AG08395 (cell line): ENCODE data around the gene ABCA8.

ENCODE experiments used
- DNase-seq: peaks from one replicate; pipeline ENCODE4 v3.0.0; 2012; ENCODE audit warnings: mixed read lengths, low spot score

The ABCA8 gene

DNA sequence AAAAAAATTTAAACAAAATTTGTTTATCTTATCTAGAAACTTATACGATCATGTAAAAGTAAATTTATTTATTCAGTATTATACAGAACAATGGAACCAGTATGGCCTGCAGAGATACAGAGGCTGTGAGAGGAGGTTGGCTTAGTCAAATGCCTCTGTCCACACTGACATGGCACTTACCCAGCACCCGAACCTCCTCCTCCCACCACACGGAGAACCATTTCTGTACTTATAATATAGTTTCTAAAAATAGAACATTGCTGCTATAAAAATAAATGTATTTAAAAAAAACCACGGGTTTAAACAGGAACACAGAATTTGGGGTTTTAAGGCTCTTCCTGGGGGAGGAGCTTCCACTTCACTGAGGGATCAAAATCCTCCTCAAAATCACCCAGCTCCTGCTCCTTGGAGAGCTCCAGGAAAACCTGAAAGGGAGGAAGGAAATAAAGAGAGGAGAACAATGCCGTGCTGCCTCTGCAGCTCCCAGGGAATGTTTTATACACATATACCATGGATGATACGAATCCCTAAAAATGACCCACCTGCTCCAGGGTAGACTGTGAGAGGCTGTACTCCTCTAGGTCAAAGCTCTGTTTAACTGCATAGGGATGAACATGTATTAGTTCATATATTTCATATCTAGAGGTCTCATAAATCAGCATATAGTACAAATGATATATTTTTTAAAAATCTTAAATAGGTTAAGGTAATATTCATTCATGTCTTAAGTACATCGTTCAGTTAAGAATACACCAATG lies 87.3 kb downstream of the ABCA8 start:
- DNase-seq: no peak

DNA sequence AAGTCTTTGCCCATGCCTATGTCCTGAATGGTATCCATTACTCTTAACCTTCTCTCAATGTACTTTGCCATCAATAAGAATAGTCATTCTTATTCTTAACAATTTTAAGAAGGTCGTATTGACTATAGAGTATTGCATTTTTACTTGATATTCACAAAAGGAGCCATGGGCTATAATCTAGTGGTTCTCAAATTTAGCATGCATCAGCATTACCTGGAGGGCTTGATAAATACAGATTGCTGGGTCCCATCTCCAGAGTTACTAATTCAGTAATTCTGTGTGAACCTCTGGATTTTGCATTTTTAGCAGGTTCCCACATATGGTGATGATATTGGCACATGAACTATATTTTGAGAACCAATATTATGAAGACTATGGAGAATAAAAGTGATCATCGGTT lies 89.6 kb downstream of the ABCA8 start:
- no peak for DNase-seq

DNA sequence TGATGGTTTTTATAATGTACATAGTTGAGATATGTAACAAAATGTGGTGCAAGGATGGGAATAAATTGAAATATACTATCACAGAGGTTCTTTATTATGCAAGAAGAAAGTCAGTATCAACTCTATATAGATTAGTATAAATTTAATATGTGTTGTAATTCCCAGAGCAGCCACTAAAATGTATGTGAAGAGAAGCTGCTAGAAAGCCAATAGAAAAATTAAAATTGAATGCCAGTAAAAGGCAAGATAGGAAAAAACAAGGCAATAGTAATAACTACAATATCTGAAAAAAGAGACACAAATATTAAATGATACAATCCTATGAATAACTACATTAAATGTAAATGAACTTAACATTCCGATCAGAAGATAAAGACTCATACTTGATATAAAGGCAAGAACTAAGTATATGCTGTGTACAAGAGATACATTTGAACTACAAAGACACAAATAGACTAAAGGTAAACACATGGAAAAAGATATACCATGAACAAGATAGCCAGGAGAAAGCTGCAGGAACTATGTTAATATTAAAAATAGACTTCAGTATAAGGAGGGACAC lies 92.0 kb downstream of the ABCA8 start:
- no peak for DNase-seq

DNA sequence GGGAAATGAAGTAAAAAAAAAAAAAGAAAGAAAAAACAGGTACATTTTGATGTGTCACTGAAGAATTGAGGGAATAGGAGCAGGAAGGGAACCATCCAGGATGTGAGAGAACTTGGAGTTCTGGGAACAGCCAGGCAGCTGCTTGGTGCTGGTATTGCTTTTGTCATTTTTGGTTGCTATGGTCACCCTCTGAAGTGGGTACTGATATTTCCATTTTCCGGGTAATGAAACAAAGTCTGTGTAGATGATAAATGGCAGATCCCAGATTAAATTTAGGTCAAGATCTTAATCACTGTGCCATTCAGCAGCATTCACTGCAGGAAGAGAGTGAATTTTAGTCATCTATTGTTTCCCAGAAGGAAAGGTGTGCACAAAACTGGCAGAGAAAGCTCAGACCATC lies 93.6 kb downstream of the ABCA8 start:
- no peak for DNase-seq

DNA sequence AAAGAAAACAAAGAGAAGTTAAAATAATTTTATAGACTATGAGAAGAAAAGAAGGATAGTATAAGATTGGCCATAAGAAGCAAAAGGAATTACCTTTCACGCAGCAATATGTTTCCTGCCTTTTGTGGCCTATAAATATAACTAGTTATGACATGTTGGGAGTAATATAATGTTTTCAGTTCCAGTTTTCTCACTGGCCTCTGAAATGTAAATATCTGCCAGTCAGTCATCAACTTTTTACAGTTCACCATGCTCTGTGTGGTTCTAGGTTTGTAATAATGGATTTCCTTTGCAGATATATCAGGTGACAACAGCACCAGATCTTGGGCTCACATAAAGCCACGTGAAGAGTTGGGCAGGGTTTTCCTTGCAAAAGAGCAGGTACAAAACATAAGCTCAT lies 94.3 kb downstream of the ABCA8 start:
- DNase-seq: no peak

GRCh38 chr17:68854452-68854851 lies 100.7 kb downstream of the ABCA8 start:
- no peak for DNase-seq

DNA sequence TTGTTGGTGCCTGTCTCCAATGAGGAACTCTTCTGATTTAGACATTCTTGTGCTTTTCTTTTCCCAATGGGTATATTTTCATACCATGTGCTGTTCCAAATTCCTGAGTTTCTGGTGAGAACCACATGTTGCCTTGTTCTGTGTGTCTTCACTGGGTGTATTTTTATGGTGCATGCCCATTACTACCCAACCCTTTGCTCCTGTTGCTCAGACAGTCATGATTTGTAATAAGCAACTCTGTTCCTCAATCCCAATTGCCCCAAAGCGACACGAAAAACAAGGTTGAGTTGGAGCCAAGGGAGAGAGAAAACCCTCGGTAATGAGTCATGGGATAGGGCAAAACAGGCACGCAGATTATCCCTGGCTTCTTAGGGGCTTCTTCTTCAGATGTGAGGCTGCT lies 101.8 kb downstream of the ABCA8 start:
- DNase-seq: no peak

DNA sequence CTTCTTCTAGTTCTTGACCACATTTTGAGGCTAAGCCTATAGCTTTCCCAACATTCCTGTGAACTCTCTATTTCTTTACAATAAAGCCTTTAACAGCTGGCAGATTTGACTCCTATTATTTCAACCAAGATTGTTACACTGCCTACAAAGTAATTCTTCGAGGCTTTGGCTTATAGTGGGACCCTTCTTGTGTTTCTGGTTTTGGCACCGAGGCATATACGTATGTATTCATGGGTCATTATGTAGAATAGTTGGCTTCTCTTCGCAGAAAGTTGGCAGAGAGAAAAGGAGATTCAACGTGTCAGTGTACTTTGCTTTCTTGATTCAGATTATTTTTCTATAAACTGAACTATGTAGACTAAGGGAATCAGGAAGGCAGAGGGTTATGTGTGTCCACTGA lies 102.2 kb downstream of the ABCA8 start:
- no peak for DNase-seq

DNA sequence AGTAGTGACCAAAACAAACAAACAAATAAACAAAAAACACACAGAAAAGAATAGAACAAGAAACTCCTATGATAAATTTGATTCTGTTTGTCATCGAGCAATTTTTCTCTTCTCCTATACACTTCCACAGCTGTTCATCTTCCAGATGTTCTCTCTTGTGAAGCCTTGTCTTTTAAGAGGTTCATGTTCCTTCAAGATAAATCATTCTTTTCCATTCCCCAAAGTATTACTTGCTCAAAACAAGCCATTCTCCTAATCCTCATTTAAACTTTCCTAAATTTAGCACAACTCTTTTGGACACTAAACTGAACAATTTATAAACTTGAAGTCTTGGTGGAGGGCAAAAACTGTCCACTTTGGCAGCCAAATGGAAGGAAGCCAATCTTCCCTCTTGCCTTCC lies 103.3 kb downstream of the ABCA8 start:
- no peak for DNase-seq

- DNase-seq: no peak
Observed at GRCh38 chr17:68850749-68851510, 104.3 kb downstream of the ABCA8 start.

DNA sequence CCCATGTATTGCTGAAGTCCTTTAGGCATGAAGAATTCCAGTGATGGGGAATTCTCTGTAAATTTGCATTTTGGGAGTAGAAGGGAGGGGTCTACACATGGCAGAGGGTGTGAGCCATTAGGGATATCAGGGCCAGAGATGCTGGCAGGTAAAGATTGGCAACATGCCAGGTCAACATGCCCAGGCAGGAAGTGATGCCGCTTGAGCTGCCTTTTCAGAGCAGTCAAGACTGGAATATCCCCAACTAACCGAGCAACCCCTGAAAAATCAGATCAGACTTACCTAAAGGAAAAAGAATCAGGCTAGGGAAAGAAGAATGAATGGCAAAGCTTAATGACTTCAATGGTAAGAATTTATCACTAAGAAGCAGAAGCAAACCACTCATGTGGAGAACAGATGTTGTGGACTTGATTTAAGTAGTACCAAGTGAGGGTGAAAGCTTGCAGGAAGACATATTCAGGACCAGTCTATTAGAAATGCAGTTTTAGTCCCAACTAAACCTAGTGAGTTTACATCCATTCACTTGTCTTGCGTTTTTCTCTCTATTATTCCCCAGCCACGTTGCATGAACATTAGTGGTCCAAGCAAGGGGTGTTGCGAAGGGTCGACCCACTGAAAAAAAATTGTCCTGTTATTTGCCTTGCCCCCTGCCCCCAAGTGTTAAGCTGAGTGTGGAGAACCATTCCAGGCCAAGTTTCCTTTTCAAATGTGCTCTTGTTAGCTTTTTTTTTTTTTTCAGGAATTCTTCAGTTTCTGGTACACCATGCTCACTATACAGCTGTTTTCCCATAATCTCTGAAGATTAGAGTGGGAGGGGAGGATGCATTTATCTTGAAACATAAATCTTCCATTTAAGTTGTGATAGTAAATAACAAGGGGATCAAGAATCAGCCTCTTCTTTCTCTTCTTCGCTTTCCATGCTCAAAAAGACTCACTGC lies 105.2 kb downstream of the ABCA8 start:
- no peak for DNase-seq

GRCh38 chr17:68847711-68848110 lies 107.5 kb downstream of the ABCA8 start:
- no peak for DNase-seq

DNA sequence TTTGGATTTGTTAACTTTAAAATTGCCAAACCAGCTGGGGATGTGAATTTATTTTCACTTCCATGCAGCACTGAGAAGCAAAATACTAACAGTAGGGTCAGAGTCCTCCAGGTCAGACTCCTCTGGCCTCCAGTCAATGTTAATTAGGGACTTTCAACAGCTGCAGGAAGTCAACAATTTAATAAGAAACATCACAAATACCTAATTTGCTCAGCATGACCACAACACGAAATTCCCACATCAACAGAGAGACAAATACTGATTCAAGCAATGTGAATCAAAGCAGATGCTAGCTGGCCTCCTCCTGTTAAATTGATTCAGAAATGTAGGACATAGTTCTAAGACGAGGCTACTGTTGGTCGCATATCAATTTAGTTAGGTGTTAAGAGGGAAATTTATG lies 111.7 kb downstream of the ABCA8 start:
- DNase-seq: no peak

DNA sequence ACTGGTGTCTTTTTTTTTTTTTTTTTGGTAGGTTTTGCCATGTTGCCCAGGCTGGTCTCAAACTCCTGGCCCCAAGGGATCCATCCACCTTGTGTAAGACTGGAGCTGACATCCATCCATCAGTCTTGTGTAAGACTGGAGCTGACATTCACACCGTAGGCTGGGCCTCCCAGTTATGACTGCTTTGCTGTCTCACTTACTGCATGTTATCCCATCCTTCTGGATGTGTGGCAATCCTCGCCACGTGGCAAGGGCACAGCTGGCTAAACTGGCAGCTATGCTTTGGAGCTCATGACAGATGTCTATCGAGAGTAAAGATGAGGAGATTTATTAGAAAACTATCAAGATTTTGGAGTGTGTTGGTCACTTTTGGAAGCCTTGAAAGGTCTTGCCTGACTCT lies 115.1 kb downstream of the ABCA8 start:
- DNase-seq: no peak

DNA sequence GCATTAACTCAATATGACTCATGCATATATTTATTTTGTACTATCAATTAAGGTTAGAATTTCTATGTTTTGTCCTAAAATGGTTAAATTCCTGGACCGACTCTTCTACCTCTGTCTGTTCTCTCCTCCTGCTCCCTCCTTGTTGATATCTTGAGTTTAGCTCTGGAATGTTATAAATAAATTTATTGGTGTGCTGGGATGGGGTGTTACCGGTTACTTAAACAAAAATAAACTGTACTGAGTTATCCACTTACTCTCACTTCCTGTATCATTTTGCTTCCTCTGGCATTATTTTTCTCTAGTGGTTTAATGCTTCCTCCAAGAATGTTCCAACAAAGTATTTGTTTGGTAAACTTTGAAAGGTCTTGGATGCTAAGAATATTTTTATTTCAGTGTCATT lies 120.1 kb downstream of the ABCA8 start:
- no peak for DNase-seq

DNA sequence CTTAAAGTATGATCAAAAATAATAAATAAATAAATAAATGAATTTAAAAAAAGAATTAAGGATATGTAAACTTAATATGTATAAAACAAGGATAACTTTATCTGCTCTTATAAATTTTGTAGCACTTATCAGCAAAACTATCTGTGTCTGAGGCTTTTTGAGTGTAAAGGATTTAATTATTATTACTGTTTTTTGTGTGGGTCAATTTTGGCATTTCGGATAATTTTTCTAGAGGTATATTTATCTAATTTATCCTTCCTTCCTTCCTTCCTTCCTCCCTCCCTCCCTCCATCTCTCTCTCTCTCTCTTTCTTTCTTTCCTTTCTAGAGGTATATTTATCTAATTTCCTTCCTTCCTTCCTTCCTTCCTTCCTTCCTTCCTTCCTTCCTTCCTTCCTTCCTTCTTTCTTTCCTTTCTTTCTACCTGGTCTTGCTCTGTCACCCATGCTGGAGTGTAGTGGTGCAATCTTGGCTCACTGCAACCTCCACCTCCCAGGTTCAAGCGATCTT lies 120.8 kb downstream of the ABCA8 start:
- DNase-seq: no peak

DNA sequence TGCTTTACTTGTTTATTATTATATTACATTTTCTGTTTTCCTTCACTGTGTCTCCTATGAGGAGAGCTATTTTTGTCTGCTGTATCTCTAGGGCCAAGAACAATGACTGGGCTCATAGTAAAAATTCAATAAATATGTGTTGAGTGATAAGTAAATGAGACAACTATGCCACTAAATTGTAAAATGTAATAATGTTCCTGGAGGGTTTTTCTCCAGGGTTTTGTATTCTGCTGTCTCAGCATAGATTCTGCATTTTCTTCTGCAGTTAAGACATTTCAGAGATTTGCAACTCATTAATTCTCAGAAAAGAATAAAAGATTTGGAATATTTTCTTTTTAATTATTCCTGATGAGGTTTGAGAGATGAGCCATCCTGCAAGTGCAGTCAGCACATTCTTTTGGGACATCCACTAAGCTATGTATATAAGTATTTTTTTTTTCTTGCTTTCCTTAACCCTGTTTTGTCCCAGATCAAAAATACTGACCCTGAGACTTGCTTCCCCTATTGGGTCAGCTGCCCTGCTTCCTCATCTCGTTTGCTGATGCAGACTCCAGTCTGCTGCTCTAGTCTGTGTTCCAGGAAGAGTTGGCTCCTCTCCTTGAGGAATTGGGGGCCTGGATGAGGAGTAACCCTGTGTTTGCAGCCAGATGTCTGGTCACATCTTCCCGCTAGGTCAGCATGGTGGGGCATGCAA lies 122.9 kb downstream of the ABCA8 start:
- DNase-seq: no peak

GRCh38 chr17:68831170-68831569 lies 124.0 kb downstream of the ABCA8 start:
- DNase-seq: no peak

DNA sequence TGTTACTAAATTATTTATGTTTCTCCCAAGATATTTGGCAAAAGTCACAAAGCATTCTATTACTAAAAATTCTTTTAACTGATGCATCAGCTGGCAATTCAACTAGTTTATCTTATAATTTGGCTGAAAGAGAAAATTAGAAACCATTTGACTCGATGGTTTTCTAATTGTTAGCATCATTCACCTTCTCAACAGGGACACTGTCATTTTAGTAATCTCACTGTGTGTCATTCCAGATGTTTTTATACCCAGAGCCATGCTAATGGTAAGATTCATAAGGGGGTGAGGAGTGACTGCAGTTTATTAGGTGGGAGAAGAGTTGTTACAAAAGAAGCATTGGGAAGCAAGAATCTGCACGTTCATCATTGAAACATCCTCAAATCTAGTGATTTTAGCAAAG lies 124.9 kb downstream of the ABCA8 start:
- DNase-seq: no peak

- no peak for DNase-seq
Observed at GRCh38 chr17:68829211-68829610, 126.0 kb downstream of the ABCA8 start.

- DNase-seq: no peak
Observed at GRCh38 chr17:68824707-68825106, 130.5 kb downstream of the ABCA8 start.
